Fibroblast of skin of left biceps (primary cell): Measurements from ENCODE around the gene ZNF763.
"Not testable (repeated sequence)": the region's sequence is repeated elsewhere in the genome, so short reads cannot be mapped to it uniquely, and the experiment has no call there.

ENCODE experiments used
- DNase-seq, 2 experiments: peaks; one replicate each; pipeline ENCODE4 v3.0.0-alpha.2; 2013; ENCODE audit warnings: low read depth in 2 of 2

Gene ZNF763

GRCh38 chr19:11964858-11965645, at the start of gene ZNF763:
ZNF763 (plus strand) TSS chr19:11965040; CDS start chr19:11965209, 169 bp downstream.
- peak; percentile 30 to 42 for DNase-seq

GRCh38 chr19:11921852-11922495, 42.9 kb upstream of the ZNF763 start:
- DNase-seq, result no peak

DNA sequence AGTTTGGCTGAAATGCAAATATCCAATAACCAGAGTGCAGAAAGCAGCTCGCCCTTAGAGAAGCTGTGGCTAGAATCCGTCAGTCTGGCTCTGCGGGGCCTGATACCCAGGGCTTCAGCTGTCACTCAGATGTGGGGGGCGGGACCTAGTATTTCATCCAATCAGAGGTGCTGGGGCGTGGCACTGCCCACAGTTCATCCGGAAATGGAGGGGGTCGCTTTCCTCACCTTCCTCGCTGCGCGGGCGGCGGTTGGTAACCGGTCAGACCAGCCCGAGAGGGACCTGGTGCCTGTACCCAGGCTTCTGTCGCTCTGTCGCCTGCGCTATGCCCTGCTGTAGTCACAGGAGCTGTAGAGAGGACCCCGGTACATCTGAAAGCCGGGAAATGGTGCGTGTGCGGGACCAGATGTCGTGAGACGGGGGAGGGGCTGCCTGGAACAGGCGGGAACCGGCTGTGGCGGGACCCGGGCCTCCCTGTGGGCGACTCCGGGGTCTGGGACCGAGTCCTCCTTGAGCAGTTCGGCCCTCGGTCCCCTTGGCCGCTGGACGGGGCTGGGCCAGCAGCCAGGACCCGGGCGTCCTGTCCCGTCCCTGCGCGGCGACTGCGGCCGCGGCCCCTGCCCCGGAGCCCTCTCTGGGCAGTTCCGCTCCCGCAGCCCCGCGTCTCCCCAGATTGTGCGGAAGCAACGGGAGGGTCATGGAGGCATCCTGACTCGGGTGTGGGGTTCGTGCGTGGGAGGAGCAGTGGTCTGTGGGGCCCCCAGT, 39.8 kb upstream of the ZNF763 start, which contains the start of gene ZNF700:
Gene ZNF700, plus strand, starts transcription at position 222 of the 765 bp plus-strand sequence. Its CDS starts 104 bp downstream, at position 326.
- DNase-seq, result peak; percentile 72 to 73

DNA sequence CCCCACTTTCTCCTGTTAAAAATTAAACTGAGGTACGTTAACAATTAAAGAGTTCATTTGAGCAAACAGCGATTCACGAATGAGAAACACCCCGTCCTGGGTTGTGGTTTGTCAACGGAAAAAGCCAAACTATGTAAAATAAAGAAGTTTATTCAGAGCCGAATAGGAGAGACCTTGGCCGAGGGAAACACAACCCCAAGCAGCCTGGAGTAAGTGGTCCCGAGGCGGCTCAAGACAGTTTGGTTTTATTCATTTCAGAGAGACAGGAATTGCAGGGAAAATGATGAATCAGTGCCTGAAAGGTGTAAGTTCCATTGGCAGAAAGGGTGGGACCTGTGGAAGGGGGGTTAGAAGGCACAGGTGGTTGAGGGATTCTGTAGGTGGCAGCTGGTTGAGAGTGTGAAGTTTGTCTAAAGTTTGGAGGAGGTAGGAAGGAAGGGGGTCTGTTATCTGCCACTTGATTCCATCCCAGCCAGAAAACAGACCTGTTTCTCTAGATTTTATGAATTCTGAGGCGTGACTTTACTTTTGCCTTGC, 39.1 kb upstream of the ZNF763 start:
- not testable (repeated sequence) for DNase-seq

GRCh38 chr19:11927227-11927626, 37.6 kb upstream of the ZNF763 start:
- DNase-seq, result no peak

GRCh38 chr19:11931051-11931450, 33.8 kb upstream of the ZNF763 start:
- no peak for DNase-seq

GRCh38 chr19:11931513-11931912, 33.3 kb upstream of the ZNF763 start:
- no peak for DNase-seq

- DNase-seq, result not testable (repeated sequence)
These were observed 29.0 kb upstream of the ZNF763 start for GRCh38 chr19:11935829-11936228.

GRCh38 chr19:11938383-11938782, 26.5 kb upstream of the ZNF763 start:
- not testable (repeated sequence) for DNase-seq

DNA sequence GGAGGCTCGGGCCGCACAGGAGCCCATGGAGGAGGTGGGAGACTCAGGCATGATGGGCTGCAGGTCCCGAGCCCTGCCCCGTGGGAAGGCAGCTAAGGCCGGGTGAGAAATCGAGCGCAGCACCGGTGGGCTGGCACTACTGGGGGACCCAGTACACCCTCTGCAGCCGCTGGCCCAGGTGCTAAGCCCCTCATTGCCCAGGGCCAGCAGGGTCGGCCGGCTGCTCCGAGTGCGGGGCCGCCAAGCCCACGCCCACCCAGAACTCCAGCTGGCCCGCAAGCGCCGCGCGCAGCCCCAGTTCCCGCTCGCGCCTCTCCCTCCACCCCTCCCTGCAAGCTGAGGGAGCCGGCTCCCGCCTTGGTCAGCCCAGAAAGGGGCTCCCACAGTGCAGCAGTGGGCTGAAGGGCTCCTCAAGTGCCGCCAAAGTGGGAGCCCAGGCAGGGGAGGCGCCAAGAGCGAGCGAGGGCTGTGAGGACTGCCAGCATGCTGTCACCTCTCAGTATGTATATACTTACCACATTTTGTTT, 23.4 kb upstream of the ZNF763 start:
- DNase-seq, result not testable (repeated sequence)

DNA sequence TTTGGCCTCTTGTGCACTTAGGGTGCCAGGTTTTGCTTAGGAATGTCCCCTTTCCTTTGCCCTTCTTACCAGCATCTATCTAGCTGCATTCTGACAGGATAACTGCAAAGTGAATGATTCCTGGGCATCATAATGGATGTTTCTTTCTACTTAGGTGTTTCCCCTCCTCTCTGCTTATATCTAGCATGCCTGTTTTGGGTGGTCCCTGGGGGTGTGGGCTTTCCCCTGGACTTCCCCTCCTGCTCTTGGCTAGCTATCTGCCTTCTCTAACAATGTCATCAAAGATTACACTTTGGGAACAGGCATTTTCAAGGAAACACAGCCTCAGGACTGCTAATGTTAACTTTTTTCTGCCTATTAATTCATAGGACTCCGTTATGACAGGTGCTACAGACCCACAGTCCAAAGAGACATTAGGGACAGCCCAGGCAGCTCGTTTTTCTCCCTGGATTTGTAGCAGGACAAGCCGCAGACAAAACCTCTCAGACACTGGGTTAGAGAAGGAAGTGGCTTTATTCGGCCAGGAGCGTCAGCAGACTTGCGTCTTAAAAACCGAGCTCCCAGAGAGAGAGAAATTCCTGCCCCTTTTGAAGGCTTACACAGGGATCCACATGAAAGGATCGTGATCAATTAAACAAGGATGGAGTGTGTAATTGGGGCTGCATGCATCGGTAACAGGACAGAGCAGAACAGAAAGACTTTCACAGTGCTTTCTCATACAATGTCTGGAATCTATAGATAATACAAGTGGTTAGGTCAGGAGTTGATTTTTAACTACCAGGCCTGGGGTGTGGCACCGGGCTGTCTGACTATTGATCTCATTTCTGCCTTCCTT, 22.6 kb upstream of the ZNF763 start:
- no peak for DNase-seq

GRCh38 chr19:11942843-11943108, 22.1 kb upstream of the ZNF763 start:
- no peak for DNase-seq

- DNase-seq, result no peak
These were observed 20.2 kb upstream of the ZNF763 start for GRCh38 chr19:11944656-11945055.

DNA sequence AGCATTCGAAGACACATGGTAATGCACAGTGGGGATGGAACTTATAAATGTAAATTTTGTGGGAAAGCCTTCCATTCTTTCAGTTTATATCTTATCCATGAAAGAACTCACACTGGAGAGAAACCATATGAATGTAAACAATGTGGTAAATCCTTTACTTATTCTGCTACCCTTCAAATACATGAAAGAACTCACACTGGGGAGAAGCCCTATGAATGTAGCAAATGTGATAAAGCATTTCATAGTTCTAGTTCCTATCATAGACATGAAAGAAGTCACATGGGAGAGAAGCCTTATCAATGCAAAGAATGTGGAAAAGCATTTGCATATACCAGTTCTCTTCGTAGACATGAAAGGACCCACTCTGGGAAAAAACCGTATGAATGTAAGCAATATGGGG, 16.2 kb upstream of the ZNF763 start:
- no peak for DNase-seq

DNA sequence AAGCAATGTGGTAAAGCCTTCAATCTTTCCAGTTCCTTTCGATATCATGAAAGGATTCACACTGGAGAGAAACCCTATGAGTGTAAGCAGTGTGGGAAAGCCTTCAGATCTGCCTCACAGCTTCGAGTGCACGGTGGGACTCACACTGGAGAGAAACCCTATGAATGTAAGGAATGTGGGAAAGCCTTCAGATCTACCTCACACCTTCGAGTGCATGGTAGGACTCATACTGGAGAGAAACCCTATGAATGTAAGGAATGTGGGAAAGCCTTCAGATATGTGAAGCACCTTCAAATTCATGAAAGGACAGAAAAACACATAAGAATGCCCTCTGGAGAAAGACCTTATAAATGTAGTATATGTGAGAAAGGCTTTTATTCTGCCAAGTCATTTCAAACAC, 15.6 kb upstream of the ZNF763 start:
- no peak for DNase-seq

GRCh38 chr19:11949614-11950080, 15.2 kb upstream of the ZNF763 start:
- DNase-seq, result not testable (repeated sequence)

DNA sequence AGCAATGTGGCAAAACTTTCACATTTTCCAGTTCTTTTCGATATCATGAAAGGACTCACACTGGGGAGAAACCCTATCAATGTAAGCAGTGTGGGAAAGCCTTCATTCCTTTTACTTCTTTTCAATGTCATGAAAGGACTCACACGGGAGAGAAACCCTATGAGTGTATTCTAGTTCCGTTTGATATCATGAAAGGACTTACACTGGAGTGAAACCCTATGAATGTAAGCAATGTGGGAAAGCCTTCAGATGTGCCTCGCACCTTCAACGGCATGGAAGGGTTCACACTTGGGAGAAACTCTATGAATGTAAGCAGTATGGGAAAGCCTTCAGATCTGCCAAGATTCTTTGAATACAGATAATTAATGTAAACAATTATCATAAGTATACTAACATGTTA, 14.5 kb upstream of the ZNF763 start:
- no peak for DNase-seq

DNA sequence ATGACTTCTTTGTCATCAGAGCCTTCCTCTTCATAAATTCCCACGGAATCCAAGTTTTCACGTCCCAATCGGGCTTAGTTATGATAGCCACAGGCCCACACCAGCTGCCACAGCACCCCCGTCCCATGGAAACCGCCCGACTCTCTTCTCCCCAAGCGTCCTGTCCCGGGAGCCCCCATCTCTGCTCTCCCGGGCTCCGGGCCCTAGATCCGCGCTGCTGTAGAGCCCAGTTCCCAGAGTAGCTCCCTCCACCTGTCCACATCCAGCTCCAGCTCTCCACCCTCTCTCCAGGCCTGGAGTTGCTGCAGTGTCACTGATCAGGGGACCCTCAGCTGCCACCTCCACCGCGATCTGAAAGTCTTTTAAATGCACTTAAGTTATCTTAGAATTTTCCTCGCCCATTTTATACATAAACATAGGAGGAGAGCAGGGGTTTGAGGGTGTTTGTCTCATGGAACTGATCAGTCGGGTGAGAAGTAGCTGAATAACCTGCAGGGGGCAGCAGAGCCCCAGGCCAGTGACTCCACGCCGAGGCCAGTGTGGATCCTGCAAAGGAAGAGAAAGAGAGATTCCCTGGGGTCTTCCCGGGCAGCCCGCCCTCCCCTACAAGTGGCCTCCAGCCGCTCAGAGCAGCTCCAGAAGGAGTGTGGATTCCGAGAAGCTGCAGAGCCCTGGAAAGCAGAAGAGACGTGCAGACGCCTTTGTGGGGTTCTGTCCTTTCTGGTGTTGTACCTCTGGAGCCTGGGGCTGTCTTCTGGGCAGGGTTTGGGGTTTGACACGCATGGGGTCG, 1.1 kb upstream of the ZNF763 start:
- DNase-seq, result peak in 1 of 2 experiments; percentile 30

GRCh38 chr19:11964496-11964857, 363 bp upstream of the ZNF763 start:
- DNase-seq, result no peak

GRCh38 chr19:11970174-11970573, 5.3 kb downstream of the ZNF763 start:
- no peak for DNase-seq
